Left cardiac atrium (tissue), 4 donors: ENCODE data around the gene ZC3H4. TPM values are rescaled to one million over a fixed set of nuclear protein-coding genes. Genes with fewer than 3 reads are reported as not detected.
"Not testable (repeated sequence)": the region's sequence is repeated elsewhere in the genome, so short reads cannot be mapped to it uniquely, and the experiment has no call there.

Experiments used
- ATAC-seq, 2 donors: fragments of 200-7000 bp; cut with Tn5 transposase; one replicate each; pipeline ENCODE4 v1.9.1; 2020; ENCODE audit warnings: mild to moderate bottlenecking in 2 of 2, moderate library complexity in 2 of 2
- DNase-seq: peaks from one replicate; pipeline ENCODE4 v3.0.0-alpha.2; 2020
- intact Hi-C, 2 donors: fragments of 100-400 bp; cut with DNase I; formaldehyde crosslinking; loops; one replicate each; pipeline versions ENCODE4 v1.14.1 to v1.15.1; 2022 to 2023
- total RNA-seq, 2 donors: library from RNA; stranded (reverse); fragmentation: NEBNext Ultra II Directional; extraction: Animal tissue kit (Norgen Biotek cat#: 25700); gene quantifications; one replicate each; pipeline ENCODE4 v1.2.1, GENCODE V29; 2021
- donor health status: DM: no; HTN: yes; CAD: no.
- donor health status: DM: no; HTN: yes; CAD: no; lungs with severe emphysema.
- donor health status: DM: yes; HTN: yes; CAD: no.
- donor health status: Dilated cardiomyopathy.

ZC3H4 gene
- total RNA-seq, 2 donors from 2014 or later: 24.2 to 26.3 TPM

DNA sequence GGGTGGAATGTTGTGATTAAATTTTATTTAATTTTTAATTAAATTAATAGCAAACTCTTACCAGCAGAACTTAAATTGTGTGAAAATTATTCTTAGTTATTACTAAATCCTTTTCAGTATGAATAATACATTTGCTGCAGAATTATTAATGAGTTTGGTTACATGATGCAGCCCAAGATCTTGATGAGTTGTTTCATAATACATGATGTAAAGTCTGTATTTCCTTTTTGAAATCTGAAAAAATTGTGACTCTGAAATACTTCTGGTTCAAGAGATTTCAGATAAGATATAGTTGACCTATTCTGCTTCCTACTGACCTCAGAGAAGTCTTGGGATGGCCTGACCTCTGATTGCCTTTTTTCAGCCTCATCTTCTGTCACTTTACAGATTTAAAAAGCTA, 28.1 kb upstream of the ZC3H4 start:
- DNase-seq (no peak), ATAC-seq (no peak)
- intact Hi-C loops: no loop called here

DNA sequence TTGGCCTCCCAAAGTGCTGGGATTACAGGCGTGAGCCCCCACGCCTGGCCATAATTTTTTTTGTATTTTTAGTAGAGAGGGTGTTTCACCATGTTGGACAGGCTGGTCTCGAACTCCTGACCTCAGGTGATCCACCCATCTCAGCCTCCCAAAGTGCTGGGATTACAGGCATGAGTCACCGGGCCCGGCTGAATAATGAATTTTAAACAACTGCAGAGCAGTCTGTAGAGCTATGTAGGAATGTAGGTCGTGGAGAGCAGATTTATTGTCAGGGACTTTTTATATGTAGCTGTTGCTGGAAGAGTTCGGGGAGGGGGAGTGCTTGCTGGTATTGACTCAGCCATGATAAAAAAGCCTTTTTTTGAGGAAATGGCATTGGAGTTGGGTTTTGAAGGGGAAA, 27.7 kb upstream of the ZC3H4 start:
- intact Hi-C loops, DNase-seq, ATAC-seq: not testable (repeated sequence)

DNA sequence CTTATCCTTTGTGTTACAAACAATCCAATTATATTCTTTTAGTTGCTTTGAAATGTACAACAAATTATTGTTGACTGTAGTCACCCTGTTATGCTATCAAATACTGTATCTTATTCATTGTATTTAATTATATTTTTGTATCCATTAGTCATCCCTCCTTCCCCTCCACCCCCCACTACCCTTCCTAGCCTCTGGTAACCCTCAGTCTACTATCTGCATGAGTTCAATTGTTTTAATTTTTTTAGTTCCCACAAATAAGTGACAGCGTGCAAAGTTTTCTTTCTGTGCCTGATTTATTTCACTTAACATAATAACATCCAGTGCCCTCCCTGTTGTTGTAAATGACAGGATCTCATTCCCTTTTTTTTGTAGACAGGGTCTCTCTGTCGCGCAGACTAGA, 21.6 kb upstream of the ZC3H4 start:
- intact Hi-C loops: no loop called here
- DNase-seq: no peak
- no peak for ATAC-seq

DNA sequence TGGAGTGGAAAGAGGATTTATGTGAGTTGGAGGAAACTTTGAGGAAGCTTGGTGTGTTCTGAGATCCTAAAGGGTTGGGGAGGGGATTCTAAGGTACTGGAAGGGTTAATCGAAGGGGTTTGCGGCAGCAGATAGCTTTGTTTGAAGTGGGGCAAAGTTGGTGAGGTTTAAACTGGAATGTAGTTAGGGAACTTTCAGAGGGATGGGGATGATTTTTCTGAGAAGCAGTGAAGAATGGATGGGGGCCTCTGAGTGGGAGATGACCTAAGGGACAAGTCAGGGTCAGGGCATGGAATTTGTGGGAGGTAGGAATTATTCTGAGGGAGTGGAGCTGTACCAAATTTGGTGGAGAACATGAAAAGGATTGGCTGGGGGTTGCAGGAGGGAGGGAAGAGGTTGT, 21.0 kb upstream of the ZC3H4 start:
- intact Hi-C loops: no loop called here
- ATAC-seq (no peak), DNase-seq (no peak)

DNA sequence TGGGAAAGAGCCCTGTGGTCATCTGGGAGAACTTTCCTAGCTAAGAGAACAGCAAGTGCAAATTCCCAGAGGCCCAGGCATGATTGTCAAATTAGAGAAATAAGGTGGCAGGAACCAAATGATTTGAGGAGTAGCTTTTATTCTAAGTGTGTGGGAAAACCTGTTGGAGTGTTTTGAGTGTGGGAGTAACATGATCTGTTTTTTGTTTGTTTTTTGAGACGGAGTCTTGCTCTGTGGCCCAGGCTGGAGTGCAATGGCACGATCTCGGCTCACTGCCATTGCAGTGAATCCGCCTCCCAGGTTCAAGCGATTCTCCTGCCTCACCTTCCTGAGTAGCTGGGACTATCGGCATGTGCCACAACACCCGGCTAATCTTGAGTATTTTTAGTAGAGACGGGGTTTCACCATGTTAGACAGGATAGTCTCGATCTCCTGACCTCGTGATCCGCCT, 19.5 kb upstream of the ZC3H4 start:
- intact Hi-C loops: no loop called here
- ATAC-seq (no peak), DNase-seq (no peak)

DNA sequence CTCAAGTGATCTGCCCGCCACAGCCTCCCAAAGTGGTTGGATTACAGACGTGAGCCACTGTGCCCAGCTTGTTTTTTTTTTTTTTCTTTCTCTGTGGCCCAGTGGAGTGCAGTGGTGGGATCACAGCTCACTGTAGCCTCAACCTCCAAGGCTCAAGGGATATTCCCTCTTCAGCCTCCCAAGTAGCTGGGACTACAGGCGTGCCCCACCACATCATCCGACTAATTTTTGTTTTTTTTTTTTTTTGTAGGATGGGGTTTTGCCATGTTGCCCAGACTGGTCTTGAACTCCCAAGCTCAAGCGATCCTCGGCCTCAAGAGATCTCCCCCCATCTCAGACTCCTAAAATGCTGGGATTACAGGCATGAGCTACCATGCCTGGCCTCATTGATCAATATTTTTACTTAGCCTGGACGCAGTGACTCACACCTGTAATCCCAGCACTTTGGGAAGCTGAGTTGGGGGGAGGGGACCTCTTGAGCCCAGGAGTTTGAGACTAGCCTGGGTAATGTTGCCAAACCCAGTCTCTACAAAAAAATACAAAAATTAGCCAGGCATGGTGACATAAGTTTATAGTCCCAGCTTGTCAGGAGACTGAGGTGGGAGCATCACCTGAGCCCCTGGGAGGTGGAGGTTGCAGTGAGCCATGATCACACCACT, 18.7 kb upstream of the ZC3H4 start:
- DNase-seq: no peak
- no peak for ATAC-seq
- intact Hi-C loops: no loop called here

DNA sequence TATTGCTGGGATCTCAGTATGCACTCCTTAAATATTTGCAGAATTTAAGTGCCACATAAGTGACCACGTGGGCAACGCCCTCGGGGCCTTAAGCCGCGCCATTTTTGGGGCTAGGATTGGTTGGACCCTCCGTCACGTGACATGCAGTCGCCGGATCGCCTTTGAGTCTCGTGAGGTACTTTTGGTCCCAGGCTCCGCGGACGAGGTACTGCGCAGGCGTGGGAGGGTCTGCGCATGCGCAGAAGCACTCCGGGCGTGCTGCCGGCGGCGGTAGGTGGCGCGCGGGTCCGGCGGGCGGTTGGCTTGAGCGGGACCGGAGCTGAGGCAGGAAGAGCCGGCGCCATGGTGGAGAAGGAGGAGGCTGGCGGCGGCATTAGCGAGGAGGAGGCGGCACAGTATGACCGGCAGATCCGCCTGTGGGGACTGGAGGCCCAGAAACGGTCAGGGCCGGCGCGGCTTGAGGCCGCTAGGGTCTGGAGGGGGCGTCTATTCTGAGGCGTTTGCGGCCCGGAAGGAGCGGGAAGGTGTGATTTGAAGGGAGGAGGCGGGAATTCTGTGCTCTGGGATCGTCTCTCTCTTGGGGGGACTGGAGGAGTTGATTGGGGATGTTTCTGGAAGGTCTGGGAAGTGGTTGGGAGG, 17.1 kb upstream of the ZC3H4 start, which contains the start of gene SAE1:
SAE1 (plus strand) TSS at position 247 of the 639 bp plus-strand sequence; CDS start at position 343, 96 bp downstream.
- DNase-seq: peak; percentile 96
- intact Hi-C loops: no loop called here
- peak; percentile 93 to 96 for ATAC-seq

DNA sequence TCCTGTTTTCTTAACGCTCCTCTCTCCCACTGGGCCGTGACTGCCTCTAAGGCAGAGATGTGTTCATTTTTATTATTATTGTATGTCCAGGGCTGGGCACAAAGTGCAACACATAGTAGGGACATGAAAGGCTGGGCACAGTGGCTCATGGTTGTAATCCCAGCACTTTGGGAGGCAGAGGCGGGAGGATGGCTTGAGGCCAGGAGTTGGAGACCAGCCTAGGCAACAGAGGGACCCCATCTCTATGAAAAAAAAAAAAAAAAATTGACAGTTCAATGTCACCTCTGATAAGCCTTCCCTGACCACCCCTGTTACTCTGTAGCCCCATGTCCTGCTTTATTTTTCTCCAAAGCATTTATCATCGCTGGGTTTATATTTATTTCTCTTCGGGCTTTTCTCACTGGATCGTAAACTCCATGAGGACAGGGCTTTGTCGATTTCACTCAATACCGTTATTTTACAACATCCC, 16.6 kb upstream of the ZC3H4 start:
- ATAC-seq: no peak
- intact Hi-C loops: no loop called here
- no peak for DNase-seq

DNA sequence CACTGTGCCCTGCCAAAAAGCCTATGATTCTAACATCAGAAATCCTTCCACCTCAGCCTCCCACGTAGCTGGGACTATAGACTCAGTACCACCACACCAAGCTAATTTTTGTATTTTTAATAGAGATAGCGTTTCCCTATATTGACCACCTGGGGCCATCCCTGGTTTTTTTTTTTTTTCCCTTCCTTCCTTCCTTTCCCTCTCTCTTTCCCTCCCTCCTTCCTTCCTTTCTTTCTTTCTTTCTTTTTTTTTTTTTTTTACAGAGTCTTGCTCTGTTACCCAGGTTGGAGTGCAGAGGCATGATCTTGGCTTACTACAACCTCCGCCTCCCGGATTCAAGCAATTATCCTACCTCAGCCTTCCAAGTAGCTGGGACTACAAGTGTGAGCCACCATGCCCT, 16.0 kb upstream of the ZC3H4 start:
- no peak for DNase-seq
- intact Hi-C loops: loop anchor here (5.0 to 10.0 kb wide), 2 partner anchors 95 to 117 kb away; no protein-coding TSS in a partner anchor
- no peak for ATAC-seq

DNA sequence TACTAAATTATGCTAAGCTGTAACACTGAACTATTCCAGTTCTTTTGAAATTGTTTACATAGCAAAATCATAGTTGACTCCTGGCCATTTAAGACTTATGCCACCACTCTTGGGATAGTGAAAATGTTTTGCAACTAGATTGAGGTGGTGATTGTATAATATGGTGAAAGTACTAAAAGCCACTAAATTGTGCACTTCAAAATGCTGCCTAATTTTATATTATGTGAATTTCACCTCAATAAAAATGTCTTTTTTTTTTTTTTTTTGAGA, 12.0 kb upstream of the ZC3H4 start:
- intact Hi-C loops: loop anchor here (1.0 to 10.0 kb wide), 4 partner anchors 45 to 113 kb away; no protein-coding TSS in a partner anchor
- ATAC-seq (no peak), DNase-seq (no peak)

DNA sequence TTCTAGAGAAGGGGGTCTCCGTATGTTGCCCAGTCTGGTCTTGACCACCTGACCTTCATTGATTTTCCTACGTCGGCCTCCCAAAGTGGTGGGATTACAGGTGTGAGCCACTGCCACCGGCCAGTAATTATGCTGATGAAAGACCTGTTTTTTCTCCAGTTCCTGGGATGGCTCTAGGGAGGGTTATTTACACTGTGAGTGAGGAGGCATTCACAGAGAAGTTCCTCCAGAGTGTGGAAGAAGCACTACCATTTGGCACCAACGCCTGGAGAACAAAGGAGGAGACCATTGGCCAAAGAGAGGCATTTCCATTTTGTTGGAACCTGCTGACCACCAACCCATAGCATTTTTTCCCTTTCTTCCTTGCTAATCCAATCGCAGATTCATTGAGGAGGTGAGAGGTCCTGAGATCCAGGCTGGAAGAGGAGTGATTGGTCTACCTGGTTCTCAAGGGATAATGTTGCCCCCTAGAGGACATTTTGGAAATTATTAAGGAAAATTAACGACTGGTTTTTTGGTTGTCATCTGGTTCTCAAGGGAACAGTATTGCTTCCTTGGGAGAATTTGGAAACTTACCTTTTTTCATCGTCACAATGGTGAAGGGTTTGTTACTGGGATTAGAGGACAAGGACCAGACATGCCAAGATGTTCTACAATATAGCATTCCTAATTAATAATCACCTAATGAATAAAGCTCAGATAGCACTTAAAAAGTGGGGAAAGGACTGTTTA, 11.5 kb upstream of the ZC3H4 start:
- ATAC-seq (peak; percentile 73 to 83), DNase-seq (no peak)
- intact Hi-C loops: loop anchor here (1.0 to 10.0 kb wide), 4 partner anchors 44 to 113 kb away; no protein-coding TSS in a partner anchor

DNA sequence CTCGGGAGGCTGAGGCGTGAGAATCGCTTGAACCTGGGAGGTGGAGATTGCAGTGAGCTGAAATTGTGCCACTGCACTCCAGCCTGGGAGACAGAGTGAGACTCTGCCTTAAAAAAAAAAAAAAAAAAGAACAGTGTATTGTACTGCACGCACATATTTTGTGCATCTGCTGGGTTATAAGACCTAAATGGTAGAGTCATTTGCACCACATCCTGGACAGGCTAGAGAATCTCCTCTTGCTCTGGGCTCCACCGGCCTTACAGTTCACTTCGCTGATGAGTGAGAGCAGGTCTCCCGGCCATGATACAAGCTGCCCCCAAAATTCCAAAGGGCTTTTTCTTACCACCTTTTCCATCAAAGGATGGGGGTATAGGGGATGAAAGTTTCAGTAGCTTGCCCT, 9.8 kb upstream of the ZC3H4 start:
- intact Hi-C loops: loop anchor here (10.0 kb wide), 1 partner anchor 89 kb away; no protein-coding TSS in a partner anchor
- ATAC-seq (no peak), DNase-seq (no peak)

DNA sequence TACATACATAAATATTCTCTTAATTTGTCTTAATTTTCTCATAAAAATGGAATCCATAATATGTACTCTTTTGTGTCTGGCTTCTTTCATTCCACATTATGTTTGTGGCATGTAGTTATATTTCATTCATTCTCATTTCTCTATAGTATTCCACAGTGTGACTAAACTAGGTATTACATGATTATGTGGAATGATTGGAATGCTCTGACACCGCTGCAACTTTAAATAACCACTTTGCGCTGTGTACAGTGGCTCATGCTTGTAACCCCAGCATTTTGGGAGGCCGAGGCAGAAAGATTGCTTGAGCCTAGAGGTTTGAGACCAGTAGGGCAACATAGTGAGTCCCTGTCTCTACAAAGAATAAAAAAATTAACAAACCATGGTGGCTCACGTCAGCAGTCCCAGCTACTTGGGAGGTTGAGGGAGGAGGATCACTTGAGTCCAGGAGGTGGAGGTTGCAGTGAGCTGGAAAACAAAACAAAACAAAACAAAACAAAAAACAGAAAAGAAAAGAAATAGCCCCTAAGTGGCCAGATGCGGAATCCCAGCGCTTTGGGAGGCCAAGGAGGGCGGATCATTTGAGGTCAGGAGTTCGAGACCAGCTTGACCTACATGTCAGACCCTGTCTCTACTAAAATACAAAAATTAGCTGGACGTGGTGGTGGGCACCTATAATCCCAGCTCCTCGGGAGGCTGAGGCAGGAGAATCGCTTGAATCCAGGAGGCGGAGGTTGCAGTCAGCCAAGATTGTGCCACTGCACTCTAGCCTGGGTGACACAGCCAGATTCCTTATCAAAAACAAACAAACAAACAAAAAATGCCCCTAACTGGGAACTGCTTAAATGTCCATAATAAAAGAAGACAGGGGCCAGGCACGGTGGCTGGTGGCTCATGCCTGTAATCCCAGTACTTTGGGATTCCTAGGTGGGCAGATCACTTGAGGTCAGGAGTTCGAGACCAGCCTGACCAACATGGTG, 9.1 kb upstream of the ZC3H4 start:
- intact Hi-C loops: loop anchor here (10.0 kb wide), 1 partner anchor 88 kb away; no protein-coding TSS in a partner anchor
- DNase-seq (no peak), ATAC-seq (peak in 1 of 2 donors; percentile 53)

DNA sequence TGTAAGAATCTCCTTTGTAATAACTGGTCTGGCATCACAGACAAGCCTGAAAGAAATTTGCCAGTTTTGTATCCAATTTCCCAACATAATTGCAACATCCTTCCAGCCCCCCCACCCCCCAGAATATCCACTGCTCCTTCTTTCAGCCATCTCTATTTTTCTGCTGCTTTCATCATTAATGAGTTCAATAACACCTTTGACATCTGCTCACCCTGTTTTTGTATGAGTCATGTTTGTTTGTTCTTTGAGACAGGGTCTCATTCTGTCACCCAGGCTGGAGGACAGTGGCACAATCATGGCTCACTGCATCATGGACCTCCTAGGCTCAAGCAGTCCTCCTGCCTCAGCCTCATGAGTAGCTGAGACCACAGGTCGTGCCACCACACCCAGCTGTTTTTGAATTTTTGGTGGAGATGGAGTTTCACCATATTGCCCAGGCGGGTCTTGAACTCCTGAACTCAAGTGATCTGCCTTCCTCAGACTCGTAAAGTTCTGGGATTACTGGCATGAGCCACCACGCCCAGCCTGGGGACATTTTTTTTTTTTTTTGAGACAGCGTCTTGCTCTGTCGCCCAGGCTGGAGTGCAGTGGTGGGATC, 7.0 kb upstream of the ZC3H4 start:
- no peak for ATAC-seq
- intact Hi-C loops: loop anchor here (10.0 kb wide), 1 partner anchor 86 kb away; no protein-coding TSS in a partner anchor
- DNase-seq: no peak

DNA sequence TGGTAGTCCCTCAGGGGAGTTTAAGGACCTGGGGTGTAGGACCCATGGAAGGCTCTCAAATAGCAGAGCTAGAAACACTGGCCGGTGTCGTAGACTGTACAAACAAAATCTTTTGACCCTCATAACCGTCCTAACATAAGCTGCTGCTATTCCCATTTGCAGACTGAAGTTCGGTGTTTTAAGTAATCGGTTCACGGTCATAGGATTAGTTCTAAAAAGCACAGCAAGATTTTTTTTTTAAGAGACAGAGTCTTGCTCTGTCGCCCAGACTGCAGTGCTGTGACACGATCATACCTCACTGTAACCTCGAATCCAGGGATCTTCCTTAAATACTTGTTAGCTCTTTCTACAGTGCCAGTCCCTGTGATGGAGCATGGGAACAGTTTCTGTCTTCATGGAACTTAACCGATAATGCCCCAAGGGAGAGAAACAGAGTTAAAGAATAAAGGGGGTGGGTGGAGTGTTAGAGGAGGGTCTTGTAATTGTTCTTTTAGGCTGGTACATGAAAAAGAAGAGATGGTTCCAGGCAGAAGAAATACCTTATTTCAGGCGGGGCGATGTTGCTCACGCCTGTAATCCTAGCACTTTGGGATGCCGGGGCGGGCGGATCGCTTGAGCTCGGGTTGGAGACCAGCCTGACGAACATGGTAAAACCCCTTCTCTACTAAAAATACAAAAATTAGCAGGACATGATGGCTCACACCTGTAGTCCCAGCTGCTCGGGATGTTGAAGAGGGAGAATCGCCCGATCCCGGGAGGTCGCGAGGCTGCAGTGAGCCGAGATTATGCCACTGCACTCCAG, 475 bp upstream of the ZC3H4 start:
- ATAC-seq (no peak), DNase-seq (no peak)
- intact Hi-C loops: no loop called here

DNA sequence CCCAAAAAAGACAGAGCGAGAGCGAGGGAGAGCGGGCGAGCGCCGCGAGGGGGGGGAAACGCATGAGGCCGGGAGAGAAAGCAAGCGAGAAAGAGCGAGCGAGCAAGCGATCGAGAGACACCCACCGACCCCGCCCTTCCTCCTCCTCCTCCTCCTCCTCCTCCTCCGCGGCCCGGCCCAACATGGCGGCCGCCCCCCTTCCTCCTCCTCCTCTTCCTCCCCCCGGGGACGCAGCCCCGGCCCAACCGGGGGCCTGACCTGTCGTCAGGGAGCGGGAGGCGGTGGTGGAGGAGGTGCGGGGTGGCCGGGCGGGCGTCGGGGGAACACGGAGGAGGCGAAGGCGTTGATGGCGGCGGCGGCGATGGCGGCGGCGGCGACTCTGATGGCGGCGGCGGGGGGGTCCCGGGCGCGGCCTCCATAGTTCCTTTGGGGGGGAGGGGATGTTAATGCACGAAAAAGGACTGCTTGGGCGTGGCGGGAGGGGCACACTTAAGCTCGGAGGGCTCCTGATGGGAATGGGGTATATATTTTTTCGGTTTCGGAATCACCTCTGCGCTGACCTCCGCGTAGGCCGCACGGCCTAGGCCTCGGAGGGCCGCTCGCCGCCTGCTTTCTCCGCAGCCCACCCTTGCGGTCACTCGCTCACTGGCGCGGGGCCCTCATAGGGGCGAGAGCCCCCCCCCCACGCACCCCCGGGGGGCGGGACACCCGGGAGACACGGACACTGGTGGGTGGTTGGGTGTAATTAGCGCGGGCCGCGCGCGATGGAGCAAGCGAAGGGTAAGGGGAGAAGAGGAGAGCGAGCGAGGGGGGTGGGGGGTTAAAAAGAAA, 1.2 kb downstream of the ZC3H4 start:
- intact Hi-C loops: no loop called here
- ATAC-seq (peak; percentile 64 to 73), DNase-seq (peak; percentile 93)

DNA sequence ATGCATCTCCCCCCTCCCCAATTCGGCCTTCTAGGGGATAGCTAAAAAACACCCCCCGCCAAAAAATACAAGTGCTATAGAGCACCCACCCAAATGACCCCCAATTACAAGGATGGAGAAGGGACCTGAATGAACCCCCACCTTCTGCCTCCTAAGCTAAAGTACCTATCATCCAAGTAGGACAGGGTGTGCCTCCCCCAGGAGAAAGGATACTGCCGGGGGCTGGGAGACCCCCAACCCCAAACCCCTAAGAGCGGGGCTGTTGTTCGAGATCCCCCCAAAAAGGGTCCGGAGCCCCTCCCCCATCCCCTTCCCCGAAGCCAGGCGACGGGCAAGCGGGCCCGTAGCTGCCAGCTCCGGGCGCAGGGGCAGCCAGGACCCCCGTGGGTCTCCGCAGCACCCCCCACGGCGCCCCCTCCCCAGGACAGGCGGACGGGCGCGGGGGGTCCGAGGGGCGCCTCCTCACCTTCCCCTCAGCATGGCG, 1.9 kb downstream of the ZC3H4 start:
- intact Hi-C loops: no loop called here
- no peak for ATAC-seq
- DNase-seq: no peak
